ENCODE results near the gene RNF220.
A peak's percentile ranks its signal among the peaks of the same experiment; 100 is the strongest.

Gene RNF220

GRCh38 chr1:44405031-44405797 is at the start of gene RNF220:
Gene RNF220, plus strand, starts transcription at chr1:44405255.
- ATAC-seq (replicated peaks), result peak; percentile 63 to 73
- peak; percentile 37 for DNase-seq
- Mint-ChIP-seq H3K4me3 (peak within 1 kb of the TSS; percentile 91 to 93), H3K9me3 (no peaks in the 10 kb centered on the region), H3K4me1 (peaks cover 16 to 45% of the 10 kb centered on the region in 2 donors), H3K27me3 (peaks cover 54 to 59% of the 10 kb centered on the region in 2 donors), H3K27ac (peak within 1 kb of the TSS; percentile 88), H3K36me3 (no peaks in the 10 kb centered on the region)

- ATAC-seq (replicated peaks), result no peak
- H3K27ac Mint-ChIP-seq, result peak overlapping the region; percentile 92
- peak overlapping the region; percentile 90 to 93 for H3K4me3 Mint-ChIP-seq
- peaks cover 0 to 4% of the 10 kb centered on the region in 2 donors for H3K36me3 Mint-ChIP-seq
- peaks cover 9 to 31% of the 10 kb centered on the region in 2 donors for H3K4me1 Mint-ChIP-seq
- H3K27me3 Mint-ChIP-seq, result no peaks in the 10 kb centered on the region
- H3K9me3 Mint-ChIP-seq, result no peaks in the 10 kb centered on the region
- DNase-seq, result no peak
Observed at GRCh38 chr1:44355582-44356305, 49.3 kb upstream of the RNF220 start.

GRCh38 chr1:44357710-44358109 is 47.3 kb upstream of the RNF220 start:
- H3K4me1 Mint-ChIP-seq, result peaks cover 3 to 29% of the 10 kb centered on the region in 2 donors
- DNase-seq (no peak), ATAC-seq (replicated peaks) (no peak)
- no peaks in the 10 kb centered on the region for H3K9me3 Mint-ChIP-seq
- H3K27ac Mint-ChIP-seq, result no peak overlapping the region
- no peaks in the 10 kb centered on the region for H3K27me3 Mint-ChIP-seq
- H3K4me3 Mint-ChIP-seq, result no peak overlapping the region
- H3K36me3 Mint-ChIP-seq, result peaks cover 0 to 2% of the 10 kb centered on the region in 2 donors

- Mint-ChIP-seq H3K27ac (no peak overlapping the region), H3K27me3 (peaks cover 0 to 4% of the 10 kb centered on the region in 2 donors), H3K9me3 (no peaks in the 10 kb centered on the region), H3K4me3 (no peak overlapping the region), H3K36me3 (peaks cover 0 to 2% of the 10 kb centered on the region in 2 donors), H3K4me1 (peaks cover 2 to 12% of the 10 kb centered on the region in 2 donors)
- ATAC-seq (replicated peaks), result no peak
- DNase-seq, result no peak
Observed at GRCh38 chr1:44359234-44359935, 45.7 kb upstream of the RNF220 start.

GRCh38 chr1:44361478-44361877 is 43.6 kb upstream of the RNF220 start:
- H3K4me1 Mint-ChIP-seq, result no peaks in the 10 kb centered on the region
- H3K9me3 Mint-ChIP-seq, result no peaks in the 10 kb centered on the region
- peaks cover 1 to 6% of the 10 kb centered on the region in 2 donors for H3K27me3 Mint-ChIP-seq
- H3K4me3 Mint-ChIP-seq, result no peak overlapping the region
- H3K36me3 Mint-ChIP-seq, result no peaks in the 10 kb centered on the region
- DNase-seq, result no peak
- no peak for ATAC-seq (replicated peaks)
- no peak overlapping the region for H3K27ac Mint-ChIP-seq

GRCh38 chr1:44366371-44366975 is 38.6 kb upstream of the RNF220 start:
- Mint-ChIP-seq H3K9me3 (no peaks in the 10 kb centered on the region), H3K27me3 (peaks cover 18 to 25% of the 10 kb centered on the region in 2 donors), H3K27ac (no peak overlapping the region), H3K4me1 (no peaks in the 10 kb centered on the region), H3K36me3 (no peaks in the 10 kb centered on the region), H3K4me3 (no peak overlapping the region)
- DNase-seq (no peak), ATAC-seq (replicated peaks) (no peak)

- H3K9me3 Mint-ChIP-seq, result no peaks in the 10 kb centered on the region
- no peaks in the 10 kb centered on the region for H3K36me3 Mint-ChIP-seq
- no peak overlapping the region for H3K4me3 Mint-ChIP-seq
- no peaks in the 10 kb centered on the region for H3K4me1 Mint-ChIP-seq
- no peak overlapping the region for H3K27ac Mint-ChIP-seq
- ATAC-seq (replicated peaks) (no peak), DNase-seq (no peak)
- peaks cover 16 to 25% of the 10 kb centered on the region in 2 donors for H3K27me3 Mint-ChIP-seq
Observed at GRCh38 chr1:44367944-44368343, 37.1 kb upstream of the RNF220 start.

- DNase-seq (no peak), ATAC-seq (replicated peaks) (no peak)
- H3K27me3 Mint-ChIP-seq, result peaks cover 14 to 25% of the 10 kb centered on the region in 2 donors
- no peaks in the 10 kb centered on the region for H3K9me3 Mint-ChIP-seq
- no peak overlapping the region for H3K27ac Mint-ChIP-seq
- no peak overlapping the region for H3K4me3 Mint-ChIP-seq
- no peaks in the 10 kb centered on the region for H3K4me1 Mint-ChIP-seq
- H3K36me3 Mint-ChIP-seq, result no peaks in the 10 kb centered on the region
Observed at GRCh38 chr1:44368471-44369151, 36.4 kb upstream of the RNF220 start.

GRCh38 chr1:44371206-44371605 is 33.8 kb upstream of the RNF220 start:
- Mint-ChIP-seq H3K9me3 (no peaks in the 10 kb centered on the region), H3K36me3 (no peaks in the 10 kb centered on the region), H3K27me3 (peaks cover 14 to 25% of the 10 kb centered on the region in 2 donors), H3K27ac (no peak overlapping the region), H3K4me3 (no peak overlapping the region), H3K4me1 (no peaks in the 10 kb centered on the region)
- no peak for ATAC-seq (replicated peaks)
- no peak for DNase-seq

GRCh38 chr1:44375547-44375946 is 29.5 kb upstream of the RNF220 start:
- H3K36me3 Mint-ChIP-seq, result no peaks in the 10 kb centered on the region
- H3K27ac Mint-ChIP-seq, result no peak overlapping the region
- ATAC-seq (replicated peaks), result no peak
- H3K4me1 Mint-ChIP-seq, result no peaks in the 10 kb centered on the region
- H3K27me3 Mint-ChIP-seq, result no peaks in the 10 kb centered on the region
- no peak for DNase-seq
- H3K9me3 Mint-ChIP-seq, result no peaks in the 10 kb centered on the region
- no peak overlapping the region for H3K4me3 Mint-ChIP-seq

GRCh38 chr1:44377925-44378784 is 26.9 kb upstream of the RNF220 start:
- Mint-ChIP-seq H3K27me3 (no peaks in the 10 kb centered on the region), H3K27ac (no peak overlapping the region), H3K36me3 (no peaks in the 10 kb centered on the region), H3K4me3 (no peak overlapping the region), H3K9me3 (no peaks in the 10 kb centered on the region), H3K4me1 (no peaks in the 10 kb centered on the region)
- peak; percentile 20 for DNase-seq
- ATAC-seq (replicated peaks), result peak in 1 of 2 donors; percentile 56

- DNase-seq, result no peak
- H3K27me3 Mint-ChIP-seq, result no peaks in the 10 kb centered on the region
- no peaks in the 10 kb centered on the region for H3K36me3 Mint-ChIP-seq
- no peak overlapping the region for H3K27ac Mint-ChIP-seq
- ATAC-seq (replicated peaks), result no peak
- no peaks in the 10 kb centered on the region for H3K4me1 Mint-ChIP-seq
- H3K4me3 Mint-ChIP-seq, result no peak overlapping the region
- no peaks in the 10 kb centered on the region for H3K9me3 Mint-ChIP-seq
Observed at GRCh38 chr1:44380666-44381177, 24.3 kb upstream of the RNF220 start.

GRCh38 chr1:44388551-44388950 is 16.5 kb upstream of the RNF220 start:
- H3K4me3 Mint-ChIP-seq, result no peak overlapping the region

More at GRCh38 chr1:44388551-44388950, 16.5 kb upstream of the RNF220 start:
- Mint-ChIP-seq H3K27ac (no peak overlapping the region), H3K9me3 (no peaks in the 10 kb centered on the region), H3K4me1 (no peaks in the 10 kb centered on the region), H3K27me3 (peaks cover 0 to 7% of the 10 kb centered on the region in 2 donors), H3K36me3 (no peaks in the 10 kb centered on the region)
- no peak for ATAC-seq (replicated peaks)
- no peak for DNase-seq

All from stimulated activated naive B cell treated with anti-CD40 and anti-IgM and Interleukin-4, amounts not matched to agents 10 μg/mL and 1 μg/mL and 100 μg/mL, for 72 hours (primary cell).